Measurements from ENCODE around the gene MPRIP. TPM values are rescaled to one million over a fixed set of nuclear protein-coding genes. Genes with fewer than 3 reads are reported as not detected.
"Not testable (repeated sequence)": the region's sequence is repeated elsewhere in the genome, so short reads cannot be mapped to it uniquely, and the experiment has no call there.

Gene MPRIP, protein sequence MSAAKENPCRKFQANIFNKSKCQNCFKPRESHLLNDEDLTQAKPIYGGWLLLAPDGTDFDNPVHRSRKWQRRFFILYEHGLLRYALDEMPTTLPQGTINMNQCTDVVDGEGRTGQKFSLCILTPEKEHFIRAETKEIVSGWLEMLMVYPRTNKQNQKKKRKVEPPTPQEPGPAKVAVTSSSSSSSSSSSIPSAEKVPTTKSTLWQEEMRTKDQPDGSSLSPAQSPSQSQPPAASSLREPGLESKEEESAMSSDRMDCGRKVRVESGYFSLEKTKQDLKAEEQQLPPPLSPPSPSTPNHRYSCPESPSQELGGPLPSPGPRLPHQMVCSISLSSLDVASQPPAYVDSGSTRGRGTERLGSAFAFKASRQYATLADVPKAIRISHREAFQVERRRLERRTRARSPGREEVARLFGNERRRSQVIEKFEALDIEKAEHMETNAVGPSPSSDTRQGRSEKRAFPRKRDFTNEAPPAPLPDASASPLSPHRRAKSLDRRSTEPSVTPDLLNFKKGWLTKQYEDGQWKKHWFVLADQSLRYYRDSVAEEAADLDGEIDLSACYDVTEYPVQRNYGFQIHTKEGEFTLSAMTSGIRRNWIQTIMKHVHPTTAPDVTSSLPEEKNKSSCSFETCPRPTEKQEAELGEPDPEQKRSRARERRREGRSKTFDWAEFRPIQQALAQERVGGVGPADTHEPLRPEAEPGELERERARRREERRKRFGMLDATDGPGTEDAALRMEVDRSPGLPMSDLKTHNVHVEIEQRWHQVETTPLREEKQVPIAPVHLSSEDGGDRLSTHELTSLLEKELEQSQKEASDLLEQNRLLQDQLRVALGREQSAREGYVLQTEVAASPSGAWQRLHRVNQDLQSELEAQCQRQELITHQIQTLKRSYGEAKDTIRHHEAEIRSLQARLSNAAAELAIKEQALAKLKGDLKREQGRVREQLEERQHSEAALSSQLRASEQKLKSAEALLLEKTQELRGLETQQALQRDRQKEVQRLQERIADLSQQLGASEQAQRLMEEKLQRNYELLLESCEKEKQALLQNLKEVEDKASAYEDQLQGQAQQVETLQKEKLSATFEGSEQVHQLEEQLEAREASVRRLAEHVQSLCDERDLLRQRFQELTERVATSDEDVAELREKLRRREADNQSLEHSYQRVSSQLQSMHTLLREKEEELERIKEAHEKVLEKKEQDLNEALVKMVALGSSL (N-terminal part only)
- total RNA-seq = 100 to 1,000 TPM; 210 to 239 TPM

DNA sequence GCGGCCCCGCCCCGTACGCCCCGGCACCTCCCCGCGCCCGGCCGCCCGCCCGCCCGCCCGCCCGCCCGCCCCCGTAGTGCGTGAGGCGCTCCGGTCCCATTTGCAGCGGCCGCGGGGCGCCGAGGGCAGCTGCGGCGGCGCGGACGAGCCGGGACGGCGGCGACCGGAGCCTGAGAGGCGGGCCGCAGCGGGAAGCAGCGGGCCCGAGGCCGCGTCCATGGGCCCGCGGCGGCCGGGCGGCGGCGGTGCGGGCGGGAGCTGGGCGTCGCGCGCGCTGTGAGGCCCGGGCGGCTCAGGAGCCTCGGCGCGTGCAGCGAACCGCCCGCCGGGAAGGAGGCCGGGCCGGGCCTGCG lies at the start of gene MPRIP:
TSS of gene MPRIP (plus strand) at position 74 of the 353 bp plus-strand sequence. CDS start 392 bp downstream, outside the sequence.
- Mint-ChIP-seq H3K9me3 (no peaks in the 10 kb centered on the region), H3K4me3 (peak within 1 kb of the TSS; percentile 91), H3K27me3 (no peaks in the 10 kb centered on the region), H3K4me1 (peaks cover 35% of the 10 kb centered on the region), H3K36me3 (peaks cover 4% of the 10 kb centered on the region), H3K27ac (peak within 1 kb of the TSS; percentile 67)
- DNase-seq = no peak
- POLR2A ChIA-PET = interaction anchor here (1.0 to 1.1 kb wide), 2 partner anchors 29 to 78 kb away, joined by 3 read pairs; no protein-coding TSS in a partner anchor
- no peak for ATAC-seq (ENCODE audit: low read depth)

DNA sequence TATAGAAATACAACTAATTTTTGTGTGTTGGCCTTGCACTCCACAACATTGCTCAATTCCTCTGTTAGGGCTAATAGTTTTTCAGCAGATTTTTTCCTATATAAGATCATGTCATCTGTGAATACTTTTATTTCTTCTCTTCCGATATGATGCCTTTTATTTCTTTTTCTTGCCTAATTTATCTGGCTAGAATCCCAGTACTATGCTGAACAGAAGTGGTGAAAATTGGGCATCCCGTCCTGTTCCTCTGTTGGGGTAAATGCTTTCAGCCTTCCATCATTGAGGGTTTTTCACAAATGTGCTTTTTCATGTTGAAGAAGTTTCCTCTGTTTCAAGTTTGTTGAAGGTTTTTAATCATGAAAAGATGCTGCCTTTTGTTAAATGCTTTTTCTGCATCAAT lies 47.6 kb upstream of the MPRIP start:
- H3K27ac Mint-ChIP-seq = no peak overlapping the region
- ATAC-seq (ENCODE audit: low read depth) (no peak), DNase-seq (no peak)
- H3K4me3 Mint-ChIP-seq = no peak overlapping the region
- peaks cover 4% of the 10 kb centered on the region for H3K4me1 Mint-ChIP-seq
- POLR2A ChIA-PET = no interaction called here
- peaks cover 5% of the 10 kb centered on the region for H3K27me3 Mint-ChIP-seq
- H3K36me3 Mint-ChIP-seq = no peaks in the 10 kb centered on the region
- H3K9me3 Mint-ChIP-seq = no peaks in the 10 kb centered on the region

DNA sequence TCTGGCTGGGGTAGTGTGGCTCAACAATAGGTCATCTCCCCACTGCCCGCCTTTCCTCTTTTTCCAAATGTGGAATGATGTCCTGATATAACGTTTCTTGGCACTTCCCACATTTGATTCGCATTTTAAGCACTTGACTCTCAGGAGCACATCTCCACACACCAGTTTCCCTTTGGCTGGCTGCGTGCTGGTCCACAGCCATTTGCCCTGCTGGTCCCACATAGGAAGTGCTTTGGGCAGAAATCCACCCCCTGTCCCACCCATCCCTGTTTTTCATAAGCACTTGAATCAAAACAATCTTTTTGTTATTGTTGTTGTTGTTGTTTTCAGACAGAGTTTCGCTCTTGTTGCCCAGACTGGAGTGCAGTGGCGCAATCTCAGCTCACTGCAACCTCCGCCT lies 46.3 kb upstream of the MPRIP start:
- Mint-ChIP-seq H3K36me3 (no peaks in the 10 kb centered on the region), H3K27ac (no peak overlapping the region), H3K9me3 (no peaks in the 10 kb centered on the region), H3K4me1 (no peaks in the 10 kb centered on the region), H3K27me3 (peaks cover 5% of the 10 kb centered on the region), H3K4me3 (no peak overlapping the region)
- DNase-seq = no peak
- POLR2A ChIA-PET = no interaction called here
- no peak for ATAC-seq (ENCODE audit: low read depth)

DNA sequence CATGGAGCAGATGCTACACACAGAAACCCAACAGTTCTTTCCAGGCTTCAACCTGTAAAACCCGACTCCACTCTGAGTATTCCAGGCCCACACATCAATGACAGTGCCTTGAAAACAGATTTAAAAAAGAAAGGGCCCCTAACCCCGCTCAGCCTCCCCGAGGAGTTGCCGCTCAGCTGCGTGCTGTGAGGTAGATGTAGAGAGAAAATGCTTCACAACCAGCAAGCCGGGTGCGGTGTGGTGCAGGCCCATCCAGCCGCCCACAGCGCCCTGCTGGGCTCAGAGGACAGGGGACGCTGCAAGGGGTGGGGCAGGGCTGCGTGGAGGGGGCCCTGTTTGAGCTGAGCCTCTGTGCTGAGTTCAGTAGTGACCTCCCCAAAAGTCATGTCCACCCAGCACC lies 45.5 kb upstream of the MPRIP start:
- H3K36me3 Mint-ChIP-seq; H3K4me3 Mint-ChIP-seq; H3K4me1 Mint-ChIP-seq; POLR2A ChIA-PET; DNase-seq; ATAC-seq (ENCODE audit: low read depth); H3K9me3 Mint-ChIP-seq; H3K27me3 Mint-ChIP-seq; H3K27ac Mint-ChIP-seq: not testable (repeated sequence)

DNA sequence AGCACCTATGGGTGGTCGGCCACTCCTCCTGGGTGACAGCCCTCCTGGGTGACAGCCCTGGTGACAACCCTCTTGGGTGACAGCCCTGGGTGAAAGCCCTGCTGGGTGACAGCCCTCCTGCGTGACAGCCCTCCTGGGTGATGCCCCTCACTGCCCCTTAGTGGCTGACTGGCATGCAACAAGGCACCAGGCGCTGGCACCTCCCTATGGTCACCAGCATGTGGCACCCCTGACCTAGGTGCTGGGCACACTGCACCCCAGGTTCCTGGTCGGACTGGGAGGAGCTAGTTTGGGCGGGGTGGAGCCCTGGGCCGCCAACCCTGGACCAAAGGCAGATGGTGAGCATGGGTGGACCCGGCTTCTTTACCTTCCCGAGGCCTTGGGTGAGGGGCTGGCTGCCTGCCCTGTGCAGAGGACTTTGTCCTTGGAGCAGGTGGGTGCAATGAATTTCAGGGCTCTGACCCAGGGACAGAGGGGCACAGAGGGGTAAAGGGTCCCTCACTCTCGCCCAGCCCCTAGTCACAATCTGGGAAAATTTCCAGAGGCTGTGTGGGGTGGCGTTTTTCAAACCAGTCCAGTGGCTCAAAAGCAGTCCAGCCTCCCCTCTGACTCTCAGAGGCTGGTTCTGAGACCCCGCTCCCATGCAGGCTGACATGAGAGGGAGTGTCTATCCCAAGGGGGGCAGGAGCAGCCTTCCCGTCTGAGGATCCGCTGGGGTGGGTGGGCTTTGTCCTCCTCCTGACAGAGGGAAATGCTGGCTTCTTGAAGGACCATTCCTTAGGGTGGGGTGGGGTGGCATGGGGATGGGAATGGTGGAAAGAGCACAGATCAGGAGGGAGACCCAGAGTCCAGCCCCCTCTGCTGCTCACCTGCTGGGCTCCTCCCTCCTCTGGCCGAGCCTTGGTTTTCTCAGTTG lies 44.5 kb upstream of the MPRIP start:
- H3K9me3 Mint-ChIP-seq = no peaks in the 10 kb centered on the region
- H3K4me3 Mint-ChIP-seq = no peak overlapping the region
- DNase-seq = no peak
- no peak for ATAC-seq (ENCODE audit: low read depth)
- no peaks in the 10 kb centered on the region for H3K36me3 Mint-ChIP-seq
- peaks cover 3% of the 10 kb centered on the region for H3K27me3 Mint-ChIP-seq
- no peak overlapping the region for H3K27ac Mint-ChIP-seq
- peaks cover 3% of the 10 kb centered on the region for H3K4me1 Mint-ChIP-seq
- POLR2A ChIA-PET = no interaction called here

DNA sequence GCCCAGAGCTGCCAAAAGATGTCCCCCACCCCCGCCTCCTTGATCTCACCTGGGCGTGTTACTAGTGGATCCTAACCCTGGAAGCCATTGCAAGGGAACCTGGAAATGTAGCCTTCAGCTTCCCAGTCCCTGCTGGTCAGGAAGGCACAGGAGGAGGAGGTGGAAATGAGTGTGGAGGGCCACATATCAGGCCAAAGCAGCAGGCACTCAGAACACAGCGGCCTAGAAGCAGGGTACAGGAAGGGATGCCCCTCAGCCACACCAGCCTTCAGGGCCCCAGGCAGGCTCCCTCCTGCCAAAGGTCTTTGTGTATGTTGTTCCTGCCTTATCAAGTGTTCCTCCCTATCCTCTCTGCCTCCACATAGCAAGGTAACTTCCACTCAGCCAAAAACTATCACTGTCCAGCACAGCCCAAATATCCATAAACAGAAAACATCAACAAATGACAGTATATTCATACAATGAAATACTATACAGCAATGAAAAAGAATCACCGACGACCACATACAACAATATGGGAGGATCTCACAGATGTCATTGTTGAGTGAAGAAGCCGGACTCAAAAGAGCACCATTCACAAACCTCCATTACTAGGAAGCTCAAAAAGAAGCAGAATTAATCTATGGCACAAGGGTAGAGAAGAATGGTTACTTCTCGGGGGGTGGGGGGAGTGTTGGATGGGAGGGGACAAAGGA lies 42.2 kb upstream of the MPRIP start:
- H3K4me1 Mint-ChIP-seq = peaks cover 3% of the 10 kb centered on the region
- H3K9me3 Mint-ChIP-seq = no peaks in the 10 kb centered on the region
- peaks cover 2% of the 10 kb centered on the region for H3K27me3 Mint-ChIP-seq
- DNase-seq (no peak), ATAC-seq (ENCODE audit: low read depth) (no peak)
- no peak overlapping the region for H3K27ac Mint-ChIP-seq
- H3K4me3 Mint-ChIP-seq = no peak overlapping the region
- POLR2A ChIA-PET = interaction anchor here (0.5 kb wide), 1 partner anchor 201 kb away, joined by 5 read pairs; no protein-coding TSS in a partner anchor
- H3K36me3 Mint-ChIP-seq = no peaks in the 10 kb centered on the region

DNA sequence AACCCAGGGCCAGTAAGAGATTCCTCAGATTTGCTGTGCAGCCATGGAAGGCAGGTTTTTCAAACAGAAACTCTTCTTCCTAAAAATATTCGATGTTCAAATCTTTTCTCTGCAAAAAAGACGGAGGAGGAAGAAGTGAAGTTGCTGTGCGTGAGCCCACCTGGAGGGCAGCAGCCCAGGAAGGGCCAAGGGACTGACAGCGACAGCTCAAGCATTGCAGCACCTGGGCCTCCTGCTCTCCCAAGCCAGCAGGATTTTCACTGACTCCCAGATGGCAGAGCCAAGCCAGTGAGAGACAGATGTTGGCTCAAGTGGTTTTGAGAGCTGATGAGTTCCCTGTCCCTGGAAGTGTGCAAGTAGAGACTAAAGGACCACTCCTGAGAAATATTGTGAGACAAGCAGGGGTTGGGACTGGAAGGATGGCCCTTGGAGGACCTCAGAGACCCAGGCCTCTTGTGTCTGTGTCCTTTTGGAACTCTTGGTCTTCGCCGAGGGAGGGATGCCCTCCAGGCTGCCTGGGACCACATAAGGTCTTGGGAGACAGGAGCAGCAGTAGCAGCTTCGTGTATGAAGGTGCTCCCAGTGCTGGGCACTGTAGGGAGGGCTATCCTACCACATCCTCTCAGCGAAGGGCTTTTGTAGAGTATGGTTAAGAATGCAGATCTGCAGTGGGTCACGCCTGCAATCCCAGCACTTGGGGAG lies 41.0 kb upstream of the MPRIP start:
- ATAC-seq (ENCODE audit: low read depth) (peak; percentile 22), DNase-seq (no peak)
- Mint-ChIP-seq H3K9me3 (no peaks in the 10 kb centered on the region), H3K4me3 (no peak overlapping the region), H3K36me3 (no peaks in the 10 kb centered on the region), H3K4me1 (peaks cover 3% of the 10 kb centered on the region), H3K27ac (no peak overlapping the region), H3K27me3 (peaks cover 2% of the 10 kb centered on the region)
- POLR2A ChIA-PET = no interaction called here

DNA sequence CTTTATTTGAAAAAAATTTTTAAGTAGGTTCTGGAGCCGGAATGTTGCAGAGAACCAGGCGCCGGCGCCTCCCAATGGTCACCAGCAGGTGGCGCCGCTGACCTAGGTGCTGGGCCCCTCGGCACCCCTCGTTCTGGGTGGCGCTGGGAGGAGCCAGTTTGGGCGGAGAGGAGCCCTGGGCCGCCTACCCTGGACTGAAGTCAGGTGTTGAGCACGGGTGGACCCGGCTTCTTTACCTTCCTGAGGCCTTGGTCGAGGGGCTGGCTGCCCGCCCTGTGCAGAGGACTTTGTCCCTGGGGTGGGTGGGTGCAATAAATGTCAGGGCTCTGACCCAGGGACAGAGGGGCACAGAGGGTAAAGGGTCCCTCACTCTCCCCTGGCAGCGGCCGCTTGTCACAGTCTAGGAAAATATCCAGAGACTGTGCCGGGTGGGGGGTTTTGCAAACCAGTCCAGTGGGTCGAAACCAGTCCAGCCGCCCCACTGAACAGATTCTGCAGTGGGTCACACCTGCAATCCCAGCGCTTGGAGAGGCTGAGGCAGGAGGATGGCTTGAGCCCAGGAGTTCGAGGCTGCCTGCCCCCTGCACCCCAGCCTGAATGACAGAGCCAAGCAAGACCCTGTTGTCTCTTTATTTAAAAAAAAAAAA lies 40.3 kb upstream of the MPRIP start:
- H3K9me3 Mint-ChIP-seq = no peaks in the 10 kb centered on the region
- H3K27ac Mint-ChIP-seq = no peak overlapping the region
- POLR2A ChIA-PET = no interaction called here
- H3K36me3 Mint-ChIP-seq = no peaks in the 10 kb centered on the region
- DNase-seq = peak; percentile 88
- ATAC-seq (ENCODE audit: low read depth) = peak; percentile 88
- peaks cover 4% of the 10 kb centered on the region for H3K27me3 Mint-ChIP-seq
- no peak overlapping the region for H3K4me3 Mint-ChIP-seq
- peaks cover 3% of the 10 kb centered on the region for H3K4me1 Mint-ChIP-seq

DNA sequence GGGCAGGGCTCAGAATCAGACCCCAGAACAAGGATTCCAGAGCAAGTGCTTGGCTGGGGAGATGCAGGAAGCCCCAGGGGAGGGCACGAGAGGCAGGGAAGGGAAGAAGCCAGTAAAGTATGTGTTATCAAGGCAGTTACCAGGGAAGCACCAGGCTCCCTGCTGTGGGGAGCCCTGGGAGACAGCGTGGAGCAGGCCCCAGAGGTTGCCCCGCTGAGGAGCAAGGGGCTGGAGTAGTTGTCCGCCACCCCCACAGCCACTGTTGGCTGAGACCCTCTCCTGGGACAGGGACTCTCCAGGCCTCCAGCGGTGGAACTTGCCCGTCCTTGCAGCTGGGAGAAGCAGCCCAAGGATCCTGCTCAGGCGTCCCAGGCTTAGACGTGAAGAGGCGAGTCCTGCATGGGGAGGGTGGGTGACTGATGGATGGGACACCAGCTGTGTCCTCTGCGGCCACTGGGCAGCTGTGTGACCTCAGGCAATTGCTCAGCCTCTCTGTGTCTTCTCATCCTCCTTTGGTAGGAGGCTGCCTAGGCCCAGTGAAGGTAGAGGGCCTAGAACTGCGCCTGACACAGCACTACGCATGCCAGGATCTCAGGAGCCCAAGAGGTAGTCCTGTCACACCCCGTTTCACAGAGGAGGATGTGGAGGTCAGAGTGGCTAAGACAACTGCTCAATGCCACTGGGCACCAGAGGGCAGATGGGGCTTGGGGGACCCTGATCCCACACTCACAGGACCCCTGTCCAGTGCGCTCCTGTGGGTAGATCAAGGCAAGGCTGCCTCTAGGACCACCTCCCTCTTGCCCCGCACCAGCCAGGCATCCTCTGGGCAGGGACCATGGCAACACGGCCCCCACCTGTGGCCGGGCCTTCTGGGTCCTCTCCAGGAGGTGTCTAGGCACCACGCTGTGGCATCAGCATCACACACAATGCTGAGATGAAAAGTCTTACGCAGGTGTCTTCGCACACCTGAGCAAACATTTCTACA lies 39.2 kb upstream of the MPRIP start:
- H3K27me3 Mint-ChIP-seq; H3K27ac Mint-ChIP-seq; POLR2A ChIA-PET; H3K4me3 Mint-ChIP-seq; DNase-seq; H3K9me3 Mint-ChIP-seq; H3K4me1 Mint-ChIP-seq; ATAC-seq (ENCODE audit: low read depth); H3K36me3 Mint-ChIP-seq: not testable (repeated sequence)

DNA sequence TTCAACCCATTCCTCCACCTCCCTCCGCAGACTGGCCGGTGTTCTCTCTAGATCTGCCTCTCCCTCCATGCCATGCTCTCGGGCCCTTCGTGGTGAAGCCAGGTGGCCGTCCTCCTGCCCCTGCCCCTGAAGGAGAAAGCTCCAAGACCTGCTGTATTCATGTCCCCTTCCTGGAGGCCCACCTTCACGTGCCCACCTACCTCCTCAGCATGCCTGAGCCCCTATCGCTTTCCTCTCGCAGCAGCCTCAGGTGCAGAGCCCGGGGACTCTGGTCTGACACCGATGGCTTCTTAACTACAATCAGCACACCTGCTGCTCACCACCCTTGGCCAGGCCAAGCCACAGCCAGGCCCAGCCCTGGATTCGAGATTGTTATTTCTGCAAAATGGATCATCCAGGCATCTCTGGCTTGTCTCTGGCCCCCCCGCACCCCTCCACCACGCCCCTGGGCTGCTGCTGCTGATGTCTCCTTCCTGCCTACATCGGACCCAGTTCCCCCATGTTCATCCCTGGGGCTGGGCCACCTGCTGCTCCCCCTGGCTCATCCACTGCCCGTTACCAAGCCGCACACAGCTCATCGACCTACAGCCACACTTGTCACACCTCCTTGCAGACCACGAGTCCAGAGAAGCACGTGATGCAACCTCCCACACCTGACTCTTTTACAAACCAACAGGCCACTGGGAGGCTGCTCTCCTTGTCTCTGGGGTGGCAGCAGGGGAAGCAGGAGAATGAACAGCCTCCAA lies 37.8 kb upstream of the MPRIP start:
- Mint-ChIP-seq H3K4me3 (no peak overlapping the region), H3K9me3 (no peaks in the 10 kb centered on the region), H3K4me1 (peaks cover 3% of the 10 kb centered on the region), H3K27me3 (peaks cover 4% of the 10 kb centered on the region), H3K36me3 (no peaks in the 10 kb centered on the region), H3K27ac (no peak overlapping the region)
- POLR2A ChIA-PET = no interaction called here
- no peak for ATAC-seq (ENCODE audit: low read depth)
- DNase-seq = no peak
